GF-D8 (cell line): Measurements from ENCODE around the gene CDH12.

Experiments used
- DNase-seq: peaks from one replicate; lab custom pipeline; 2025; lab: John Stamatoyannopoulos, UW

The CDH12 gene

GRCh38 chr5:21820527-21820926, 1032.6 kb downstream of the CDH12 start:
- no peak for DNase-seq

- no peak for DNase-seq
Measured at GRCh38 chr5:21818370-21818720, 1034.8 kb downstream of the CDH12 start.

GRCh38 chr5:21817668-21818369, 1035.3 kb downstream of the CDH12 start:
- no peak for DNase-seq

GRCh38 chr5:21810737-21811316, 1042.3 kb downstream of the CDH12 start:
- DNase-seq, result no peak

GRCh38 chr5:21809611-21810010, 1043.5 kb downstream of the CDH12 start:
- no peak for DNase-seq

GRCh38 chr5:21807953-21808352, 1045.2 kb downstream of the CDH12 start:
- no peak for DNase-seq

GRCh38 chr5:21806943-21807342, 1046.2 kb downstream of the CDH12 start:
- DNase-seq, result peak; percentile 37

GRCh38 chr5:21806271-21806670, 1046.9 kb downstream of the CDH12 start:
- DNase-seq, result no peak

- DNase-seq, result peak; percentile 2
Measured at GRCh38 chr5:21802869-21803490, 1050.2 kb downstream of the CDH12 start.

GRCh38 chr5:21802100-21802499, 1051.0 kb downstream of the CDH12 start:
- no peak for DNase-seq

- DNase-seq, result no peak
Measured at GRCh38 chr5:21792748-21793147, 1060.4 kb downstream of the CDH12 start.

GRCh38 chr5:21791304-21791703, 1061.8 kb downstream of the CDH12 start:
- DNase-seq, result no peak

- no peak for DNase-seq
Measured at GRCh38 chr5:21784487-21784886, 1068.7 kb downstream of the CDH12 start.

GRCh38 chr5:21783074-21783679, 1070.0 kb downstream of the CDH12 start:
- DNase-seq, result no peak

GRCh38 chr5:21776466-21776865, 1076.7 kb downstream of the CDH12 start:
- no peak for DNase-seq

GRCh38 chr5:21774801-21775200, 1078.3 kb downstream of the CDH12 start:
- no peak for DNase-seq

GRCh38 chr5:21774281-21774680, 1078.9 kb downstream of the CDH12 start:
- DNase-seq, result no peak

- no peak for DNase-seq
Measured at GRCh38 chr5:21773456-21773855, 1079.7 kb downstream of the CDH12 start.

GRCh38 chr5:21765406-21765805, 1087.7 kb downstream of the CDH12 start:
- peak; percentile 10 for DNase-seq

- no peak for DNase-seq
Measured at GRCh38 chr5:21739096-21739495, 1114.0 kb downstream of the CDH12 start.

GRCh38 chr5:21723500-21723899, 1129.6 kb downstream of the CDH12 start:
- no peak for DNase-seq

- no peak for DNase-seq
Measured at GRCh38 chr5:21711866-21712758, 1141.0 kb downstream of the CDH12 start.
